DMS53 treated with DMSO at 0.1 percent for 48 hours (cell line): ENCODE measurements around the gene TPM4.

ENCODE experiments used
- DNase-seq: peaks from one replicate; lab custom pipeline; 2025; ENCODE audit not compliant: unreplicated experiment; lab: John Stamatoyannopoulos, UW

The TPM4 gene

DNA sequence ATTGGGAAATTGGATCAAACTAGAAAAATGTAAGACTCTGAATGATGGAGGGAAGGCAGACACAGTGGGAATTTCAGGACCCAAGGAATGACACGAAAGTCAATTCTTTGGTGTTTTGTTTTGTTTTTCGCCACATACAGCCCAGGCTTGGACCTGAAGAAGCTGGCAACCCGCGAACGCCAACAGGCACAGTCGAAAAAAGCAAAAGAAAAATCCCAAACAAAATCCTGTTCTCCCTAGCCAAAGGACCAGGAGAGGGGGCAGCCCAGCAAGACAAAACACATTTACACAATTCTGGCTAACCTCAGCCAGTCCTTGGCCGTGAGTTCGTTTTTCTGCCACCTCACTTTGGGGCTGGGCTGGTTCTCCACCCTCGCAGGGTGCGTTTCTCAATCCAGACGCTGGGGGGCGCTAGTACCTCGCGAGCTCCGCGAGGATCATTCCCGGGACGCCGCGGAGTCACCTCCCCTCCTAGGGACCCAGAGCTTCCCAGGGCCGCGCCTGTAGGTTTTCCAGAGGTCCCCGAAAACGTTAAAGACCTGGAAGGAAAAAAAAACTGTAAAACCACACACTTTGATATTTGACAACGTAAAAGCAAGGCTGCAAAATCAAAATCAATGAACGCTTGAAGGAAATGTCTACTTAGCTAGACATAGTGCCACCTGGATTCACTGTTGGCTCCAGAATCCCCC, 34.9 kb upstream of the TPM4 start:
- no peak for DNase-seq

DNA sequence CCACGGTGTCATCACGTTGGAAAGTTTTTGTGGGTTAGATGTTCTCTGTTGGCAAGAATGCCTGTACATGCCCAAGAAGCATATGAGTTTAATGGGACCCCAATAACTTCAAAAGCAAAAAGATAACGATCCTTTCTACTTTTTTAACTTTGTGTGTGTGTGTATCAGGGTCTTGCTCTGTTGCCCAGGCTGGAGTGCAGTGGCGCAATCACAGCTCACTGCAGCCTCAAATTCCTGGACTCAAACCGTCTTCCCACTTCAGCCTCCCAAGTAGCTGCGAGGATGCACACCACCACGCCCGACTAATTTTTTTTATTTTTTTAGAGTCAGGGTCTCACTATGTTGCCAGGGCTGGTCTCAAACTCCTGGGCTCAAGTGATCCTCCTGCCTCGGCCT, 34.3 kb upstream of the TPM4 start:
- no peak for DNase-seq

DNA sequence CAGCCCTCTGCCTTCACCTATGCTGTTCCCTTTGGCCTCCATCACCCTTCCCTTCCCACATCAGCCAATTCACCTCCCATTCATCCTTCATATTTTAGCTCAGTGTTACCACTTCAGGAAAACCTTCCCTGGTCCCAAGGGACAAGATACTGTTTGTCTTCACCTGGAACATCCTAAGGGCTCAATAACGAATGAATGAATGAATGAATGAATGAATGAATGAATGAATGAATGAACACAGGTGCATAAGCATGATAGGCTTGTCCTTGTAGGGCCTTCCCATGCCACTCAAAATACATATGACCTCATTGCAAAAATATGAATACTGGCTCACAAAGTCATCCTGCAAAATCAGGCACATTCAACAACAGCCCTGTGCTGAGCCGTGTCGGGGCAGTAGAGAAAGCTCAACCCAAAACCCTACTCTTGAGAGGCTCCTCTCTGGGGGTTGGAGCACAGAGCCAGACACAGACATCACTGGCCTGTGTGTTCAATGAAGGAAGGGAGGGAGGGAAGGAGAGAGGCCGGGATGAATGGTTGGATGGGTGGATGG, 33.7 kb upstream of the TPM4 start:
- DNase-seq: no peak

DNA sequence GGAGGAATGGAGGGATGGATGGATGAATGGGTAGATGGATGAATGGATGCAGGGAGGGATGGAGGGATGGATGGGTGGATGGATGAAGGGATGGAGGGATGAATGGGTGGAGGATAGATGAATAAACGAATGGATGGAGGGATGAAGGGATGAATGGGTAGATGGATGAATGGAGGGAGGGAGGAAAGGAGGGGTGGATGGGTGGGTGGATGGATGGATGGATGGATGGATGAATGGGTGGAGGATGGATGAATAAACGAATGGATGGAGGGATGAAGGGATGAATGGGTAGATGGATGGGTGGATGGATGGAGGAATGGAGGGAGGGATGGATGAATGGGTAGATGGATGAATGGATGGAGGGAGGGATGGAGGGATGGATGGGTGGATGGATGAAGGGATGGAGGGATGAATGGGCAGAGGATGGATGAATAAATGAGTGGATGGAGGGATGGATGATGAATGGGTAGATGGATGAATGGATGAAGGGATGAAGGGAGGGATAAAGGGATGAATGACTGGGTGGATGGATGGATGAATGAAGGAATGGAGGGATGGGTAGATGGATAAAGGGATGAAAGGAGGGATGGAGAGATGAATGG, 33.0 kb upstream of the TPM4 start:
- no peak for DNase-seq

DNA sequence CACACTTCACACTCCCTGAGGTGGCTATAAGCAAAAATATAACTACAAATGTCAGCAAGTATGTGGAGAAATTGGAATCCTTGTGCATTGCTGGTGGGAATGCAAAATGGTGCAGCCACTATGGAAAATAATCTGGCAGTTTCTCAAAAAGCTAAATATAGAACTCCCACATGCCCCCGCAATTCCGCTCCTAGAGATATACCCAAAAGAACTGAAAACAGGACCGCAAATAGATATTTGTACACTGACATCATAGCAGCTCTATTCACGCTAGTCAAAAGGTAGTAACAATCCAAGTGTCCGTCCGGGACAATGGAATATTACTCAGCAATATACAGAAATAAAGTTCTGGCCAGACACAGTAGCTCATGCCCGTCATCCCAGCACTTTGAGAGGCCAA, 31.5 kb upstream of the TPM4 start:
- no peak for DNase-seq

DNA sequence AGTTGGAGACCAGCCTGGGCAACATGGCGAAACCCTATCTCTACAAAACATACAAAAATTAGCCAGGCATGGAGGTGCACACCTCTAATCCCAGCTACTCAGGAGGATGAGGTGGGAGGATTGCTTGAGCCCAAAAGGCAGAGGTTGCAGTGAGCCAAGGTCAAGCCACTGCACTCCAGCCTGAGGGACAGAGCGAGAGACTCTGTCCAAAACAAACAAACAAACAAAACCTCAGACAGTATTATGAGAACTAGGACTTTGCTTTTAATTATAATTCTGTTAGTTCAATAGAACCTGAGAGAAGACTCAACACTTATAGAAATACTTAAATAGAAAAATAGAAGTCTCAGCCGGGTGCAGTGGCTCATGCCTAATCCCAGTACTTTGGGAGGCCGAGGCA, 31.1 kb upstream of the TPM4 start:
- DNase-seq: no peak

DNA sequence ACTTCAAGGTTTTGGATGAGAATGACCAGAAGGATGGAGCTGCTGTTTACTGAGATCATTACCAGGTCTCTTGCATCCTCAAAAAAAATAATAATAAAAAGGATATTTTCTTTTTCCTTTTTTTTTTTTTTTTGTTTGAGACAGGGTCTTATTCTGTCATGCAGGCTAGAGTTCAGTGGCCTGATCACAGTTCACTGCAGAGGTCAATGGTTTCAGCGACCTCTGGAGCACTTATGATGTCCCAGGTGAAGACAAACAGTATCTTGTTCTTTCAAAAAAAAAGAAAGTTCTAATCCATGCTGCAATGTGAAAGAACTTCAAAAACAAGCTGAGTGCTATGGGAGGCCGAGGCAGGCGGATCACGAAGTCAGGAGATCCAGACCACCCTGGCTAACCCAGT, 30.4 kb upstream of the TPM4 start:
- no peak for DNase-seq

DNA sequence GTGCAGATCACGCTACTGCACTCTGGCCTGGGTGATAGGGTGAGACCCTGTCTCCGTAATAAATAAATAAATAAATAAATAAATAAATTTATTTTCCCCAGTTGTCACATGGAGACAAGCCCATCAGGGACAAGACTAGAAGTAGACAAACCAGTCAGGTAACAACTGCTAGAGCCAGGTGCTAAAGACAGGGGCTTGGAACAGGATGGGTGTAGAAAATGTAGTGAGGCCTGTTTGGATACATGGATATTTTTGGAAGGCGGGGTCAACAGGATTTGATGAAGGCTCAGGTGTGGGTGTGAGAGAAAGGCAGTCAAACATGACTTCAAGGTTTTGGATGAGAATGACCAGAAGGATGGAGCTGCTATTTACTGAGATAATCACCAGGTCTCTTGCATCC, 27.7 kb upstream of the TPM4 start:
- no peak for DNase-seq

DNA sequence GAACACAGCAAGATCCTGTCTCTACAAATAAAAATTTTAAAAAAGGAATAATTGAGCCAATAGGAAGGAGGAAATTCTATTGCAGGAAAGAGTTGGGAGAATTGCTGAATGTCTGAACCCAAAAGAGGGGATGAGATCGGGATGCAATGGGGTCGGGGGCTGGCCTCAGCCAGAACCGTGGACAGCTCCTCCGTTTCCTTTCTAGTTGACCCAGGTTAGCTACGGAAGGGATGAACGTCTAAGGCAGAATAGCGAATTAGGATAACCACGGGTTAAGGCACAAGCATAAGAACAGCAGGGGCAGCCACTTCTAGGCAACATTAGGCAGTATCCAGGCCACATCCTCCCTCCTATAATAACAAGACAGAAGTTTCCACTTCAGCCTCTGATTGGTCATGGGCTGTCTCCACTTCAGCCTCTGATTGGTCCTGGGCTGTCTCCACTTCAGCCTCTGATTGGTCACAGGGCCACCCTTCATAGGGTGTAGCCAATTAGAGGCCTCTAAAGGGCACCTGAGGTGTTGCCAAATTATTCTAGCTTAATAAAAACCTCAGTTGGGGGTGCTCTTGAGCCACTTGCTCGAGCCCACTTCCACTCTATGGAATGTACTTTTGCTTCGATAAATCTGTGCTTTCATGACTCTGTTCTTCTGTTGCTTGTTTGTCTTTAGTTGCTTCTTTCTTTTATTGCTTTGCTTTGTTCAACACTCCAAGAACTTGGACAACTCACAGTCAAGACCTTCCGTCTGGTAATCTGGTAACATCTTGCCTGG, 24.9 kb upstream of the TPM4 start:
- no peak for DNase-seq

DNA sequence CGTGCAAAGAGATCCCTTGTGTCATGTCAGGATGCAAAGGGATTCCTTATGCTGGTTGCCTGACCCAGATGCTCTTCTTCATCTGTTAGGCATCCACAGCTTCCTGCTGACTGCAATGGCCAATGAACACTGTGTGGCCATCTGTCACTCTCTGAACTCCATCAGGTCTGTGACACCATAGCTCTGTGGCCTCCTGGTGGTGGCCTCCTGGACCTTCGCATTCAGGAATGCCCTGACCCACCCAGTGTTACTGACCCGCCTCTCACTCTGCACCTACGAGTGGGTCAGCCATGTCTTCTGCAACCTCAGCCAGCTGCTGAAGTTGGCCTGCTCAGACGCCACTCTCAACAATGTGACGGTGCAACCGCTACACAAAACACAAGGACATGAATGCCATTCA, 23.9 kb upstream of the TPM4 start:
- no peak for DNase-seq

DNA sequence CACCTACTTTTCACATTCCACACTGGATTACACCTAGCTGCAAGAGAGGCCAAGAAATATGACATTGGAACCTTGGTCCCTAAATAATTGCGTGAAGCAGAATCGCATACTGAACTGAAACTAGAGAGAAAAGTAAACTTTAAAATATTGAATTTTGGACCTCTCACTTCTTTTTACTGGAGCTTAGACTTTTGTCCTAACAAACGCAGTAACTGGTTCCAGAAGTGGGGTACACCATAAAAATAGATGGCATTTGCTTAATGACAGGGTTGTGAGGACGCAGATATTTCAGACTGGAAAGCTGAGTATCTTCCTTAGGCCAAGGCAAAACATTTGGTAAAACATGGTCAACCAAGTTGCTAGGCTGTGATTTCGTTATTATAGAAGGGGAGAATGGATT, 19.2 kb upstream of the TPM4 start:
- DNase-seq: no peak

DNA sequence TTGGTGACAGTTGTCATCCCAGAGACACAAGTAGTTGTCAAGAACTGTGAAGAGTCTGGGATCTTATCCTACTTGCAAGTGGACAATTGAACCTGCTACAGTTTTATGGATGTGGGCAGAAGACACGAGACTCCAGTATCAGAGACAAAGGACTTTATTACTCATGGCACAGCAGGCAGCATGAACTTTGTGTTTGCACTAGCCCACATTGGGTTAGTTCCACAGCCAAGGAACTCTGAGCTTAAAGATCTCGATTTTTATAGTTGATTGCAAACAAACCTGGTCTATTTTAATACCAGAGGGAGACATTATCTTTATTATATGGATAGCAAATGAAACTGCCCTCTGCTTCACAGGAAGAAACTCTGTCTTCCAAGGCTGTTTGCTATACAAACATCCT, 16.0 kb upstream of the TPM4 start:
- DNase-seq: no peak

DNA sequence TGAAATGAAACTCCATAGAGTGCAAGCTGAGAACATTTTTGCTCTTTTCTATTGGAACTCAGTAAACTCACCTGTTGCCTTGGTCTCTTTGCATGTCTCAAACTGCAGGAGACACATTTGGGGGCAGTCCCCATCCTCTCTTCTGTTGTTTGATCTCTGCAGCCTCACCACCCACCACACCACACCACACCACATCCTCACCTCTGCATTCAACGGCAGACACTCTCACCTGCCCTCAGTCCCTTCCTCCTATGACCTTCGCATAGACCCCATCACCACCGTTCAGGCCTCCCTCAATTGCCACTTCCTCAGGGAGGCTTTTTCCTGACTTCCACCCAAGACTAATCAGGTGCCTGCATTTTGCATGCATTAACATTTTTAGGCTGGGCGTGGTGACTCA, 14.4 kb upstream of the TPM4 start:
- DNase-seq: no peak

DNA sequence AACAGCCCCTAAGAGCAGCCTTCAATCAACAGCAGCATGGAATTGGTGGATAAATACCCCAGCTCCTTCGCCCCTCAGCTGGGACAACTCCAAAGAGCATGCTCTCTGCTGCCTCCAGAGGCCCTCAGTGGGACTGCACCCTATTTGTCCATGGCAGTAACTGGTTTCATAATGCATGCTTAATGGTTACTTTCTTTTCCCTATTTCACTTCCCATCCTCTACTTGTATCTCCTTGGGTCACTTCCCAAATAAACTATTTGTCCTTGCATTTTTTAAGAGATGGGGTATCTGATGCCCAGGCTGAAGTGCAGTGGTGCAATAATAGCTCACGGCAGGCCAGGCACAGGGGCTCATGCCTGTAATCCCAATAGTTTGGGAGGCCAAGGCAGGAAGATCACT, 13.5 kb upstream of the TPM4 start:
- DNase-seq: no peak

DNA sequence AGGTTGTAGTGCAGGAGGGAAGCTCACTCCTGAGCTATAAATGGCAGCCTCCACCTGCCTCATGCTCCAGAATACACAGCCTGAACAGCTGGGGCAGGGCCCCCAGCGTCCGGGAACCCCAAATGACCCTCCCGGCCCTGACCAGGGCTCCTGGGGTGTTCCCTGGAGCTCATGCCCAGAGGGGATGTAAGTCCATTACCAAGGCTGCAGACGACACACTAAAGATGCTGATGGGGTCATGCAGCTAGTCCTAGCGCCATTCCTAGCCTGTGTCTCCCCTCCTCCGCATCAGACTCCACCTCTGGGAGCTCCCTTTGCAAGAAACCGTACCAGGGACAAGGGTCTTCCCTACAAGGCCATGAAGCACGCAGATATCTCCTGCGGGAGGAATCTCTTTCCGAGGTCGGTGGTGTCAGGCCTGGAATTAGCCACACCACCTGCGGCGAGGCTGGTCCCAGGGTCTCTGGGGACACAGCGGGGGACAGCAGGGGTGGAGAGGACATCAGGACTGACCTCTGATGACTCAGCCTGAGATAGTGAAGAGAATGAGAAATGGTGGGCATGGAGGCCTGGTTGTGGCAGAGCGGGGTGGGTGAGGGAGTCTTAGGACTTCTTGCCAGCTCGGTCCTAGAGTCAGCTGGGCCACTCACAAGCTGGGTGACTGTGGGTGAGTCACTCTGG, 11.9 kb upstream of the TPM4 start:
- DNase-seq: no peak

DNA sequence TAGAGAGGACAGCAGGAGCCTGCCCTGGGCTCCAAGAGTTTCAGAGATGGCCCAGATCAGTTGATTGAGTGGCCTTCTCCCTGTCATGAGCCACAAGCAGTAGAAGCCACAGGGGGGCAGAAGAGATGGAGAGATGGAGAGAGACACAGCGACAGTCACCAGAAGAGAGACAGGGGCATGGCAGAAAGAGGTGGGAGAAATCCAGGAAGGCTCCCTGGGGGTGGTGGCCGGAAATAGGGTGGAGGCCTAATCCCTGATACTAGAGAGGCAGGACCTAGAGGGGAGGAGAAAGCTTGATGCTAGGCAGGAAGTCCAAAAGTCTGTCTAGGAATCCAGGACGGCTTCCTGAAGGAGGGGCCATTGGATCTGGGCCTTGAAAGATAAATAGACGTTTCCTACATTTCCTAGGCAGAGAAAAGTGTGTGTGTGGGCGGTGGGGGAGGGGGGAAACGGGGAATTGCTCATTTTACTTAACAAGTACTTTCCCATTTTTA, 9.6 kb upstream of the TPM4 start:
- no peak for DNase-seq

DNA sequence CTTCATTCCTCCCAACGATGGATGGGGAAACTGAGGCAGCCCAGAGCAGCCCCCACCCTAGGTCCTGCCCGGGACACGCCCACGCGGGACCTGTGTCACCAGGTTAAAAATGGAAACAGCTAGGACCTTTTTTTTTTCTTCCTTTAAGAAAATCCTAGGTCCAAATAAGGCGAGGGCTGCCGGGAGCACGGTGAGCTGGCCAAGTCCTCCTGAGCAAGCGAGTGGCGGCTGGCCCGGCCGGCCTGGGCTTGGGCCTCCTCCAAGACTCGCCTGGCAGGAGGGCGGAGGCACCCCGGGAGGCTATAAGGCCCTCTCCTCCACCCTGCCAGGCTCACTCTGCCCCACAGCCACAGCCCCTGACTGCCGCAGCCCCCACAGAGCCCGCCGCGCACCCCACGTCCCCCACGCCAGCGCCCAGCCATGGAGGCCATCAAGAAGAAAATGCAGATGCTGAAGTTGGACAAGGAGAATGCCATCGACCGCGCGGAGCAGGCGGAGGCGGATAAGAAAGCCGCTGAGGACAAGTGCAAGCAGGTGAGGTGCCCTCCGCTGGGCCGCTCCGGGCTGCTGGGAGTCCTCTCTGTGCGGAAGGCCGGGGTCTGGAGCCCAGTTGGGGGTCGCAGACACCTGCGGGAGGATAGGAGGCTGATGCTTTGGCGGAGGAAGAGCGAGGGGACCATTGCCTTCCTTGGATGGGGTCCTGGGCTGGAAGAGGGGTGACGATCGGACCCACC, 8.9 kb upstream of the TPM4 start:
- DNase-seq: no peak

DNA sequence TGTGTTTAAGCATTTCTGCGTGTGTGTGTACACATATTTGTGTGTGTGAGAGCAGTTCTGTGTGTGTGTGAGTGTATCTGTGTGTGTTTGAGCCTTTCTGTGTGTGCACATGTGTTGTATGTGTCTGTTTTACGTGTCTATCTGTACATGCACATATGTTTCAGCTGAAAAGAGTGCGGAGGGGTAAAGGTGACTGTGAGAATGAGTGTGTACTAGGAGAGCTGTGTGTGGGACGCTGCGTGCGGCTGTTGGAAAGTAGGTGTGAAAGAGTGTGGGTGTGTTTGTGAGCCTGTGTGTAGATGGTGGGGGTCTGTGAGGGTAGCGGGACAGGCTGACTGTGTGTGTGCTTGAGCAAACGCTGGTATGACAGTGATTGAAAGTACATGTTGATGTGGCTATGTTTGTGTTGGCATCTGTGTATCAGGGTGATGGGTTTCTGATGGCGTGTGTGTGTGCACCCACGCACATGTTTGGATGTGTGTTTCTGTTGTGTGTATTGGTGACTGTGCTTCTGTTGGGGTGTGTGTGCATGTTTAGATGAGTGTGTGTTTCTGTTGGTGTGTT, 7.5 kb upstream of the TPM4 start:
- no peak for DNase-seq

DNA sequence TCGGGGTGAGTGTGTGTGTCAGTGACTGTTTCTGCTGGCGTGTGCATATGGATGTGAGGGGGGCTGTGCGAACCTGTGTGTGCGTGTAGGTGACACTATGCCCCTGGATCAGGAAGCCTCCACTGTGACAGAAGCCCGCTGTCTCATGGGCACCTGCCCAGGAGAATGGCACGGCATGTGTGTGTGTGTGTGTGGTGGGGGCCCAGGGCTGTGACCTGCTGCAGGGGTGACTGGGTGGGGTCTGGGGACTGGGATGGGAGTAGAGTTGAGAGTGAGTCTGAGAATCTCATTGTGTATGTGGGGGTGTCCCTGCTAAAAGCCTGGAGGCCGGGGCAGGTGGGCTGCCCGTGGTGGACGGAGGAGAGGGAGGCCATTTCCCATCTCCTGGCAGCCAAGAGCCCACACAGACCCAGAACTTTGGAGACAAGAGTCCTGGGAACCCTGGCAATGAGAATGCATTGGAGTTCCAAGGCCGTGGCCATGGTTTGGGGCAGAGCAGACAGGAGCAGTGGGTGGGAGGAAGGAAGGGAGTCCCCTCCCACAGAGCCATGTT, 6.4 kb upstream of the TPM4 start:
- no peak for DNase-seq

DNA sequence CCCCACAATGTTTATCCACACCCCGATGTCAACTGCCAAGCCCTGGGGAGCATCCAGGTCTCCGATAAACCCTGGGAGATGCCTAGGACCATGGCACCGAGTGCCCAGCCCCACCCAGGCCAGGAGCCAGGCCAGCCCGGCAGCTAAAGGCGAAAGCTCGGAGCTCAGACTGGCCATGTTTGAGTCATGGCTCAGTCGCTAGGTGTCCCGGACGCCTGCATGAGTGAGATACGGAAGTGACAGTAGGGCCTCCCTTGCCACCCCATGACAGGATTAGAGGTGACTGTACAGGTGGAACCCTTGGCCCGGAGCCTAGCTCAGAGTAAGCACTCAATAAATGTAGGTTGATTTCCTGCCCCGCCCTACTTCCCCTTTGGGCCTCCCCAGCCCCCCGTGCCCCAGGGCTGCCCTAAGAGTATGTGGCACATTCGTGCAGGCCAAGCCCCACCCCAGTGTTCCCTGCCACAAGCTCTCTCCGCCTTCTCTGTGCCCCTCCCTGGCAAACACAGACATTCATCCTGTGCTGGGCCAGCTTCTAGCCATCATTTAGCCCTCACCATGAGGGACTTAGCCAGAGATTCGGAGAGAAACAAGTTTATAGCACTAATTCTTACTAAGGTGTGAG, 5.8 kb upstream of the TPM4 start:
- DNase-seq: no peak
